Keratinocyte (primary cell): Measurements from ENCODE around the gene FAM13B. TPM values are rescaled to one million over a fixed set of nuclear protein-coding genes. Genes with fewer than 3 reads are reported as not detected.

Source experiments
- DNase-seq: peaks from one replicate; pipeline ENCODE4 v3.0.0-alpha.2; 2011; ENCODE audit warnings: low read depth, missing footprints, low spot score
- FAIRE-seq: peaks from 2 replicates; lab custom pipeline; 2011; peaks lifted over from hg19 to GRCh38; lab: Jason Lieb, UNC
- H2AFZ ChIP-seq: 2 replicates; pipeline ENCODE4 v1.6.0; 2012; ENCODE audit warnings: low read length, control low read depth, inconsistent platforms; ENCODE audit not compliant: control insufficient read depth
- H3K27ac ChIP-seq: 2 replicates; pipeline ENCODE4 v1.5.1; 2011; ENCODE audit warnings: low read length; ENCODE audit not compliant: control insufficient read depth, insufficient read depth
- H3K27me3 ChIP-seq: 3 replicates; pipeline ENCODE4 v1.6.0; 2011; ENCODE audit warnings: low read length; ENCODE audit not compliant: control insufficient read depth, insufficient read depth; ENCODE audit errors: extremely low read depth
- H3K36me3 ChIP-seq, 2 experiments: 2 replicates in 1 of 2; 3 replicates in 1 of 2; pipeline ENCODE4 v1.5.1; 2011; ENCODE audit warnings: low read length in 2 of 2, mild to moderate bottlenecking in 1 of 2; ENCODE audit not compliant: control insufficient read depth in 2 of 2, insufficient read depth in 2 of 2; ENCODE audit errors: extremely low read depth in 1 of 2
- H3K4me1 ChIP-seq: 3 replicates; pipeline ENCODE4 v1.5.1; 2011; ENCODE audit warnings: low read length; ENCODE audit not compliant: control insufficient read depth, insufficient read depth; ENCODE audit errors: extremely low read depth
- H3K4me2 ChIP-seq: 3 replicates; pipeline ENCODE4 v1.6.0; 2011; ENCODE audit warnings: low read depth, low read length; ENCODE audit not compliant: control insufficient read depth, insufficient read depth; ENCODE audit errors: extremely low read depth
- H3K4me3 ChIP-seq, 3 experiments: fragments of 200-600 bp in 1 of 3; sonication (generic) in 1 of 3; 2 replicates in 2 of 3; 3 replicates in 1 of 3; pipeline ENCODE4 v1.5.1; 2011 to 2016; ENCODE audit warnings: low read length in 3 of 3, mild to moderate bottlenecking in 3 of 3, control low read depth in 2 of 3, inconsistent platforms in 1 of 3, low read depth in 1 of 3, mixed read lengths in 1 of 3, mixed run types in 1 of 3, moderate library complexity in 1 of 3; ENCODE audit not compliant: control insufficient read depth in 2 of 3, insufficient read depth in 2 of 3; ENCODE audit errors: extremely low read depth in 1 of 3
- H3K79me2 ChIP-seq: 2 replicates; pipeline ENCODE4 v1.6.0; 2012; ENCODE audit warnings: low read length; ENCODE audit not compliant: control insufficient read depth, insufficient read depth
- H3K9ac ChIP-seq: 3 replicates; pipeline ENCODE4 v1.6.0; 2011; ENCODE audit warnings: low read length; ENCODE audit not compliant: control insufficient read depth, insufficient read depth; ENCODE audit errors: extremely low read depth
- H3K9me1 ChIP-seq: 3 replicates; pipeline ENCODE4 v1.6.0; 2011; ENCODE audit warnings: low read length; ENCODE audit not compliant: control insufficient read depth, insufficient read depth; ENCODE audit errors: extremely low read depth
- H3K9me3 ChIP-seq: 2 replicates; pipeline ENCODE4 v1.5.1; 2012; ENCODE audit warnings: low read depth, low read length; ENCODE audit not compliant: control insufficient read depth
- H4K20me1 ChIP-seq: 3 replicates; pipeline ENCODE4 v1.6.0; 2011; ENCODE audit warnings: low read length; ENCODE audit not compliant: control insufficient read depth, insufficient read depth; ENCODE audit errors: extremely low read depth
- CTCF ChIP-seq, 3 experiments: IDR thresholded peaks in 1 of 3; conservative IDR thresholded peaks in 1 of 3; optimal IDR thresholded peaks in 1 of 3; 2 replicates in 2 of 3; 3 replicates in 1 of 3; pipeline versions ENCODE3 to v1.5.1; 2011; ENCODE audit warnings: low read length in 3 of 3, mild to moderate bottlenecking in 3 of 3, moderate library complexity in 2 of 3, control low read depth in 1 of 3, inconsistent platforms in 1 of 3; ENCODE audit not compliant: insufficient read depth in 2 of 3; ENCODE audit errors: extremely low read depth in 1 of 3
- EZH2 ChIP-seq: IDR thresholded peaks from one replicate; pipeline ENCODE4 v1.6.1; 2012; ENCODE audit warnings: inconsistent platforms, mild to moderate bottlenecking, low read length, moderate library complexity
- dilution Hi-C: fragments of 300-500 bp; cut with MboI; formaldehyde crosslinking; loops from one replicate; pipeline ENCODE4 v1.7.0; 2020; ENCODE audit warnings: low sequenced_read_pairs; ENCODE audit not compliant: extremely low pct_ligation_motif_present
- polyA plus RNA-seq, 5 experiments: library from polyadenylated mRNA; depleted of rRNA in 3 of 5; stranded (reverse) in 3 of 5; stranded (forward) in 1 of 5; unstranded in 1 of 5; fragments of >200 nt; gene quantifications; 1 replicate in 1 of 5; 2 replicates in 3 of 5; 3 replicates in 1 of 5; pipeline versions ENCODE4 v1.2.1 to v1.2.3, GENCODE V29; 2011 to 2012; ENCODE audit warnings: missing spikeins in 2 of 5, low read depth in 1 of 5, low replicate concordance in 1 of 5
- small RNA-seq, 3 experiments: library from RNA; depleted of rRNA; stranded (forward); fragments of <200 nt; gene quantifications; one replicate each; pipeline ENCODE3, GENCODE V24; 2012; ENCODE audit warnings: low read depth in 3 of 3, low replicate concordance in 1 of 3; ENCODE audit not compliant: insufficient read length in 3 of 3

Gene FAM13B
- polyA plus RNA-seq, 1 donor (not counting 4 experiments of a cell fraction or from before 2014, with no cell fraction given) = 12.9 TPM

GRCh38 chr5:137888863-137889759 lies 143.8 kb downstream of the FAM13B start, which contains the start of gene PKD2L2:
Gene PKD2L2 (plus strand): TSS chr5:137889457. CDS start chr5:137889492, 35 bp downstream.
- Histone ChIP-seq H3K9ac (peak within 1 kb of the TSS; percentile 75), H3K9me3 (no peaks in the 10 kb centered on the region), H3K27me3 (no peaks in the 10 kb centered on the region), H3K79me2 (no peaks in the 10 kb centered on the region), H3K36me3 (no peaks in the 10 kb centered on the region), H3K27ac (peak within 1 kb of the TSS; percentile 73), H3K4me3 (peak within 1 kb of the TSS; percentile 44 to 69 (median 60)), H3K4me1 (peaks cover 10% of the 10 kb centered on the region), H3K9me1 (no peaks in the 10 kb centered on the region), H2AFZ (peak within 1 kb of the TSS; percentile 97), H4K20me1 (no peaks in the 10 kb centered on the region), H3K4me2 (peak within 1 kb of the TSS; percentile 83)
- TF ChIP-seq EZH2 (no peak), CTCF (optimal IDR thresholded peaks at IDR 0.05 in 1 of 3, IDR thresholded peaks at IDR 0.05 in 1 of 3, conservative IDR thresholded peaks at IDR 0.05 in 1 of 3; ENCODE audit: extremely low read depth in 1 of 3, insufficient read depth in 2 of 3, low read length in 3 of 3) (no peak)
- DNase-seq (peak; percentile 19), FAIRE-seq (peak; percentile 9)
- dilution Hi-C loops = no loop called here

- H3K9ac ChIP-seq = peak overlapping the region; percentile 75
Observed at GRCh38 chr5:137888466-137888862, 144.4 kb downstream of the FAM13B start.

More at GRCh38 chr5:137888466-137888862, 144.4 kb downstream of the FAM13B start:
- Histone ChIP-seq H3K4me2 (peak overlapping the region; percentile 83), H4K20me1 (no peaks in the 10 kb centered on the region), H3K79me2 (no peaks in the 10 kb centered on the region), H3K4me3 (peak overlapping the region; percentile 44 to 69 (median 60)), H2AFZ (peak overlapping the region; percentile 97), H3K4me1 (peaks cover 10% of the 10 kb centered on the region), H3K27ac (peak overlapping the region; percentile 73), H3K36me3 (no peaks in the 10 kb centered on the region), H3K9me3 (no peaks in the 10 kb centered on the region), H3K9me1 (no peaks in the 10 kb centered on the region), H3K27me3 (no peaks in the 10 kb centered on the region)
- DNase-seq = no peak
- dilution Hi-C loops = no loop called here
- TF ChIP-seq CTCF (optimal IDR thresholded peaks at IDR 0.05 in 1 of 3, IDR thresholded peaks at IDR 0.05 in 1 of 3, conservative IDR thresholded peaks at IDR 0.05 in 1 of 3; ENCODE audit: extremely low read depth in 1 of 3, insufficient read depth in 2 of 3, low read length in 3 of 3) (no peak), EZH2 (no peak)
- FAIRE-seq = peak; percentile 77

Small RNA genes lying within 50 kb of the gene (small RNA-seq; reads per million reads assigned to genes)
- gene RNU6-1148P = 0 reads per million in 3 experiments

Other genes with a start within 250 kb of the FAM13B start
- gene MYOT, start 165.2 kb downstream of the FAM13B start, polyA plus RNA-seq = 0.55 to 1.5 TPM (median 0.76 TPM) in 3 replicates
- gene PKD2L2, start 143.6 kb downstream of the FAM13B start, polyA plus RNA-seq = 0.10 TPM in 1 of 3 replicates, not detected in the others
- not detected in 3 replicates for gene WNT8A, start 51.0 kb upstream of the FAM13B start, polyA plus RNA-seq
- gene NME5, start 106.3 kb upstream of the FAM13B start, polyA plus RNA-seq = 0.05 to 0.14 TPM (median 0.13 TPM) in 3 replicates
- 24.4 to 36.4 TPM (median 27.4 TPM) in 3 replicates for gene BRD8, start 145.6 kb upstream of the FAM13B start, polyA plus RNA-seq
- 2.3 to 18.5 TPM (median 17.1 TPM) in 3 replicates for gene KIF20A, start 146.0 kb upstream of the FAM13B start, polyA plus RNA-seq
- 26.4 to 40.2 TPM (median 33.2 TPM) in 3 replicates for gene CDC23, start 180.2 kb upstream of the FAM13B start, polyA plus RNA-seq
- not detected in 3 replicates for gene GFRA3, start 241.5 kb upstream of the FAM13B start, polyA plus RNA-seq